Caki2 (cell line): Measurements from ENCODE around the gene PHTF1. TPM values are rescaled to one million over a fixed set of nuclear protein-coding genes. Genes with fewer than 3 reads are reported as not detected.
"Not testable (repeated sequence)": the region's sequence is repeated elsewhere in the genome, so short reads cannot be mapped to it uniquely, and the experiment has no call there.

ENCODE experiments used
- DNase-seq: peaks from one replicate; pipeline ENCODE4 v3.0.0-alpha.2; 2015; ENCODE audit warnings: low read depth
- in situ Hi-C: cut with HindIII; loops from 2 replicates; pipeline ENCODE4 v1.10.0; 2016; ENCODE audit warnings: low sequenced_read_pairs, low pct_unique_long_range_greater_than_20kb, mixed read lengths
- total RNA-seq: library from RNA; depleted of rRNA; stranded (reverse); fragments of >200 nt; shearing (Covaris generic); gene quantifications from 2 replicates; pipeline ENCODE4 v1.2.3, GENCODE V29; 2014; ENCODE audit warnings: low replicate concordance

The PHTF1 gene
- total RNA-seq, 1 experiment from 2014 or later: 21.2 TPM

DNA sequence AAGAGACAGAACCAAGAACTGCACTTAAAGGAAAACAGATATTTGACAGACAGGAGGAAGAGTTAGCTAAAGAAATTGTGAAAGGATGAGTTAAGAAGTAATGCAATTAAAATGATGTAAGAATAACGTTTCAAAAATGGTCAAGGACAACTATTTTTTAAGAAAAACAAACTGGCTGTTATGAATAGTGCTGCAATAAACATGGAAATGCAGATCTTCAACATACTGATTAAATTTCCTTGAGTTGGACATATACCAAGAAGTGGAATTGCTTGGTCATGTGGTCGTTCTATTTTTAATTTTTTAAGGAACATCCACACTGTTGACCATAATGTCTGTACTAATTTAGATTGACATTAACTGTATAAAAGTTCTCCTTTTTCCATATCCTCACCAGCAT lies 23.1 kb upstream of the PHTF1 start:
- in situ Hi-C loops: no loop called here

GRCh38 chr1:113780374-113781146 lies 21.3 kb upstream of the PHTF1 start:
- in situ Hi-C loops: no loop called here
- no peak for DNase-seq

More for the DNA sequence above, 23.1 kb upstream of the PHTF1 start:
- DNase-seq: no peak

DNA sequence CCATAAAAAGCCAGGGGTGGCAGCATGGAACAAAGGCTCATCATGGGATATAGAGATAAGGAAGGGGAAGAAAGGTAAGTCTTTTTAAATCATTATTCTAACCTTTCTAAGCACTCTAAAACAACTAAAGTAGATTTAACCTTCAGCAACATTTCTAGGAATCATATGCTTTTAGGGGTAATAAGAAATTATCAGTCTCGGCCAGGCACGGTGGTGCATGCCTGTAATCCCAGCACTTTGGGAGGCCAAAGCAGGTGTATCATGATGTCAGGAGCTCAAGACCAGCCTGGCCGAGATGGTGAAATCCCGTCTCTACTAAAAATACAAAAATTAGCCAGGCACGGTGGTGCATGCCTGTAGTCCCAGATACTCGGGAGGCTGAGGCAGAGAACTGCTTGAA lies 20.3 kb upstream of the PHTF1 start:
- in situ Hi-C loops: no loop called here
- DNase-seq: no peak

- DNase-seq: no peak
- in situ Hi-C loops: no loop called here
Observed at GRCh38 chr1:113777561-113777960, 18.3 kb upstream of the PHTF1 start.

- in situ Hi-C loops: no loop called here
Observed at GRCh38 chr1:113770031-113770430, 10.7 kb upstream of the PHTF1 start.

GRCh38 chr1:113769601-113769970 lies 10.3 kb upstream of the PHTF1 start:
- DNase-seq: no peak
- in situ Hi-C loops: no loop called here

More at GRCh38 chr1:113770031-113770430, 10.7 kb upstream of the PHTF1 start:
- DNase-seq: no peak

DNA sequence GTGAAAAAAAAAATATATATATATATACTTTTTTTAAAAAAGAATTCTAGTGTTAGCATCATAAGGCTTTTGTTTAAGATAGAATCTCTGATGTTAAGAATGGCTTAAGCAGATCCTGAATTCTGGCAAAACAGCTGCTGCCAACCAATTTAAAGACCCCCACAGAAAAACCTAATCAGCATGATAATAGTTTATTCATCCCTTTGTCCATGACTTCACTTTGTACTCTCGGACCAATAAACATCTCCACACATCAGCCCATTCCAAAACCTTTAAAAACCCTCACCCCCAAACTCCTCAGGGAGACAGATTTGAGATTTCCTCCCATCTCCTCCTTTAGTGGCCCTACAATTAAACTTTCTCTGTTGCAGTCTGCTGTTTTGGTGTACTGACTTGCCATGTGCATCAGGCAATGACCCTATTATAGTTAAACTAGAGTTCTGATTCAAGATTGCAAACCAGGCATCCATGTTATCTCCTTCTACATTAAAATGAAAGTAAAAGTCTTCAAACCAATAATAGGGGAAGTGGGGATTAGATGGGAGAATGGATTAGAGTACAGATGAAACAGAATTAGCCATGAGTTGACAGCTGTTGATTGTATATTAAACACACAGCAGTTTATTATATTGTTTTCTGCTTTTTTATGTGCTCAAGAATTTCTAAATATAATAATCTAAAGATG lies 9.8 kb upstream of the PHTF1 start:
- in situ Hi-C loops: no loop called here
- no peak for DNase-seq

DNA sequence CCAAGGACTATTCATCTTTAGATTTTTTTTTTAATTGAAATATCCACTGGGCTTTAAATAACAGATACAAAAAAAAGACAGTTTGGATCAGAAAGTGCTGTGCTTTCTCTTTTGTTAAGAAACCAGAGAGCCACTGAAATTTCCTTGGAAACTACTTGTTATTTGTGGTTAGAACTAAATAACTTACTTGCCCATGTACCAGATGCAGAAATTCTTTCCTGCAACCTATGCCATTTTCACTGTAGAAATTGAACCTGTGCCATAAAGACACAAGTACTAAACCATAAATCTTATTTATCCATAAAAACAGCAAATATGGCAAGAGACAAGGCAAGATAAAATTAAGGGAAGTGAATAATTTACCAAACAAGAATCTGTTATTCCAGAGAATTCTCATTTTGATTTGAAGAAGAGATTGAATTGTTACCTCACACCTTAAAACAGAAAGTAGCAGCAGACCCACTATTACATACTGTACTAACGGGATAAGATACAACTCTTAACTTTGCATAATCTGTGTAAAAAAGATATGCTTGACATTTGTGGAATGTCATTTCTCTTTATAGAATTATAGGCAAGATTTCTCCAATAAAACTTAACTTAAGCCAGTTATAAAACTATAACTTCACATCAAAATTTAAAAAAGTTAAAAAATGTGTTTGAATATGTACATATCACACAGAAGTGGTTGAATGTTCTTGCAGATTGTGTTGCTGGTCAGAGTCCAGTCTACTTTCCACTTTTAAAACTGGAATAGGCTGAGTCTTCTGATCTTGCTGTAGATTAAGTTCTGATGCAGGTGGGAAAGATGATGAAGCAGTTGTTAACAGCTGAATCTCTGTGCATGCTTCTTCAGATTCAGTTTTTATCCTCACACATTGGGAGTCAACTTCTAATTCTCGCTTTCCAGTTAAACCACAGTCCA lies 6.3 kb upstream of the PHTF1 start:
- in situ Hi-C loops: no loop called here
- DNase-seq: no peak

DNA sequence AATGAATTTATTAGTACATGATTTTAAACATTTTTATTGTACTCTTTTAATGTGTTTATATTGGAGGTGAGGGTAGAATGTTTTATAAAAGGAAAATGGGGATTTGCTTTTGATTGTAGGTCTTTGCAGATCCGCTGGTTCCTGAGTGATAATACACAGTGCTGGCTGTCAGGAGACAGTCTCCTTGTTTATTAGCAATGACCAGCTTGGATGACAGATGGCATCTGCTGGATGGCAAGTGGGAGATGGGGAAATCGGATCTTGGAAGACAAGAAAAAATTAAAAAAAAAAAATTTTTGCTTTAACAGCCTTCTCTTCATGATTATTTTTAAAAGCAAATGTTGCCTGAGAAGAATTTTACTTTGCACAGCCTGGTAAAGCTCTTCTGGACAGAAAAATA lies 4.4 kb upstream of the PHTF1 start:
- no peak for DNase-seq
- in situ Hi-C loops: no loop called here

DNA sequence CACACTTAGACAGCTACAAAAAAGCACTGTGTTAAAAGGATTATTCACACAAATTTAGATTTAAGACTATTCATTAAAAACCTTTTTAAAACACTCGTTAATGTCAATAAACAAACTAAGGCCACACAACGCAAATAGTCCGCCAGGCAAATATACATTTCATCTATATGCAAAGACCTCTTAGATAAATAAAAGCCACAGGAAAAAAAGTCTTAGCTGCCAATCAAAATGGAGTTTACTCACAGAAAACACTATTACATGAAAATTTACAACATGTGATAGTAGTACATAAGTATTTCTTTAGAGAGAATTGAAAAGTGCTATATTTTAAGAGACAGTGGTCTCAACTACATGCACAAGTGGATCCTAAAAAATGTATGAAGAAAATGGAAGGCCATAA lies 2.7 kb upstream of the PHTF1 start:
- in situ Hi-C loops: no loop called here
- no peak for DNase-seq

DNA sequence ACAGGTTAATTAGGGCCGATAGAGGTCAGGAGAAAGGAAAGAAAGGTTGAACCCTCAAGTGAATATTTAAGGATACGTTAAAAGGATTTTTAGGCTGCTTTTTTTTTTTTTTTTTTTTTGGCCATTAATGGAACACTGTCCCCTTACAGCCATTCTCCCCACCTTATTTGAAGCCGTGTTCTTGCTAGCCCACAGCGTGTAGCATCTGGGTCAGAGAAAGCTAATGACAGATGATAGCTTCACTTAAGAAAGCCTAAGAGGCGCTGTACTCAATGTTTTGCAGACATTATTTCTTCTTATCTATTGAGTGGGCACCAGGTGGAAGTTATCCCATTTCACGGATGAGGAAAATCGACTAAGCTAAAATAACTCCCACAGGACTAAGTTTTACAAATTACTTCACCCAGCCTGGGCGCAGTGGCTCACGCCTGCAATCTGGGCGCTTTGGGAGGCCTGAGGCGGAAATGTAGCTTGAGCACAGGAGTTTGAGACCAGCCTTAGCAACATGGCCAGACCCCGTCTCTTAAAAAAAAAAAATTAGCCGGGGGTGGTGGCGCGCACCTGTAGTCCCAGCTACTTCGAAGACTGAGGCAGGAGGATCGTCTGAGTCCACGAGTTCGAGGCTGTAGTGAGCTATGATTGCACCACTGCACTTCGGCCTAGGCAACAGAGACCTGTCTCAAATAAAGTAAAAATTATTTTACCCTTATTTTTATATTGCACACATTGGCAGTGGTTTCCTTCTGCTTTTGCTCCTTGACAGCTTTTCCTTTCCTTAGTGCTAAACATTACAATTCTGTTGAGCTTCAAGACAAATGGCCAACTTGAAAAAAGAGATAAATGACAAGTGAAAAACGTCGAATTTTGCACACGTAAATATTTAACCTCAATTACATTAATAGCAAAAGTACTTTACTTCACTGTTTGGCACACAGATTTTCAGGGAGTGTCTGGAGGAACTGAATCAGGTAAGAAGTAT lies 1.1 kb upstream of the PHTF1 start:
- in situ Hi-C loops: no loop called here
- DNase-seq: no peak

DNA sequence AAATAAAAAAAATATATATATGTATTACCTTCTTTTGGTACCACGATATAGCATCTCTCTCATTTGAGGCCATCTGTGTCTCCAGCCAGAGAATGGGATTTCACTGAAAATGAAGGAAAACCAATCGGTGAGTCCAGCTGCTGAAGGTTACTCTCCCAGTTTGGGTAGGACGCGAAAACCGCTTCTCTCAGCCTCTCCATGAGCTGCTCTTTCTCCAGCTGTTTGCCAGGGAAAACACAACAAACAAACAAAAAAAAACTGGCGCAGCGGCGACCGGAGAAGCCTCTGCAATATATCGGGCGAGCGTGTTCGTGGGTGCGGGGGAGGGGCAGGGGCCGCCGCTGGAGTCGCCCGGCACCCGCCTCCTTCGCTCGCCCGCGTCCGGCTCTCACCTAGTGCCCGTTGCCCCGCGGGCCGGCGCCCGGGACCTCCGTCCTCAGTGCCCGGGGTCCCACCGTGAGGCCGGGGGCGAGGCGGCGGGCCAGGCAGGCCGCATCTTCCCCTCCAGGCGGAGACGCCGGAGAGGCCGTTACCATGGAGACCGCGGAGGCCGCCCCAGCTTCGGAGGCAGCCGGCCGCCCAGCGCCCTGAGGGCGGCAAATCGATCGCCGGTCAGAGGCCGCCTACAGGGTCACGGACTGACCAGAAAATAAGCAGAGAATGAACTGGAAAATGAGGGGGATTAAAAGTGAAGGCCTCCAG lies 504 bp downstream of the PHTF1 start:
- peak; percentile 72 for DNase-seq
- in situ Hi-C loops: no loop called here

- in situ Hi-C loops: no loop called here
- no peak for DNase-seq
Observed at GRCh38 chr1:113756461-113756860, 2.8 kb downstream of the PHTF1 start.

GRCh38 chr1:113753333-113753732 lies 6.0 kb downstream of the PHTF1 start:
- DNase-seq, in situ Hi-C loops: not testable (repeated sequence)

DNA sequence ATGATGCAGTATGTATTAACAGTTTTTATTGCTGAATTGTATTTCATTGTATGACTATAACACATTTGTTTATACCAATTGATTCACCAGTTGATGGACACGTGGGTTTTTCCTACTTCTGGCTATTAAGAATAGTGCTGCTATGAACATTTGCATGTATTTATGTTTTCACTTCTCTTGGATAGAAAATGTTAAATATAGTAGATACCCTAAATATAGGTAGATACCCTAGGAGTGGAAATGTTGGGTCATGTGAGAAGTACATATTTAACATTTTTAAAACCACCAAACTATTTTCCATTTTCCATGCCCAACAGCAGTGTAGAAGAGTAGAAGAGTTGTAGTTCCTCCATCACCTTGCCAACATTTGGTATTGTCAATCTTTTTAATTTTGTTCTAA lies 7.8 kb downstream of the PHTF1 start:
- in situ Hi-C loops: no loop called here

DNA sequence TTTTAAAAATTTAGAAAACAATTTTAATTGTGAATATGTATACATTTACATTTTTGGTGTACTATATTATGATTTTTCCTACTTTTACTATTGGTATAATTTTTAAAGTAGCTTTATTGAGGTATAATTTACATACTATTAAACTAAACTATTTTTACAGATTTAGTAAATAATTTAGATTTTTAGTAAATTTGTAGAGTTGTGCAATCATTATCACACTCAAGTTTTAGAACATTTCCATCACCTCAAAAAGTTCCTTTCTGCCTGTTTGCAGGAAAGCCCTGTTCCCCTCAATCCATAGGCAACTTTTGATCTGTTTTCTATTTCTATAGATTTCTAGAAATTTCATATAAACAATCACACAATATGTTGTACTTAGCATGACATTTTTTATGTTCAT lies 8.2 kb downstream of the PHTF1 start:
- in situ Hi-C loops: no loop called here
- DNase-seq: no peak

More for the DNA sequence above, 7.8 kb downstream of the PHTF1 start:
- no peak for DNase-seq

DNA sequence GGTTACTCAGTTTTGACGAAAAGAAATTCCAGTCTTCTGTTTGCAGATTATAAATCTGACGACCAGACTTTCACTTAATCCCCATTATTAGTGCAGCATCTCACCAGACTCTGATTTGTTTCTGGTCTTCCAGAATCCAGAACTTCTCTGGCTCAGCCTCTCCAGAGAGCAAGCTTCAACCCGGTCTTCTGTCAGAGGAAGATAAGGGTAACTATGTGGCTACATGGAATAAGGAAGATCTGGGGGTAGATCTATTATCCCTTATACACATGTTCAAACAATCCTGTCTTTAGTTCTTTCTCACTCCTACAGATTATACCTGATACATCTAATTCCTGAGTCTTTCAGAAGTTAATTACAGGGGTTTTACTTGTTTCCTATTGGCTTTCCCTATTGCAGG lies 9.9 kb downstream of the PHTF1 start:
- in situ Hi-C loops: no loop called here
- no peak for DNase-seq
